T-cell (primary cell): Measurements from ENCODE around the gene HSD17B1. TPM values are rescaled to one million over a fixed set of nuclear protein-coding genes. Genes with fewer than 3 reads are reported as not detected.
"Not testable (repeated sequence)": the region's sequence is repeated elsewhere in the genome, so short reads cannot be mapped to it uniquely, and the experiment has no call there.

Experiments used
- ATAC-seq, 4 experiments: fragments of 200-7000 bp in 3 of 4; fragments of 150-1000 bp in 1 of 4; cut with Tn5 transposase; replicated peaks in 1 of 4; 1 replicate in 3 of 4; 2 replicates in 1 of 4; pipeline ENCODE4 v1.10.0; 2021; ENCODE audit warnings: moderate library complexity in 3 of 4, mild to moderate bottlenecking in 2 of 4, moderate number of reproducible peaks in 1 of 4
- CTCF ChIA-PET, 2 donors: fragments of 300-600 bp; sonication (Branson Sonifier 250); formaldehyde crosslinking; loops; one replicate each; lab custom pipeline; 2022; ENCODE audit warnings: antibody characterized with exemption in 2 of 2; lab: Charles Lee
- POLR2A ChIA-PET, 2 donors: fragments of 300-600 bp; sonication (Branson Sonifier 250); formaldehyde crosslinking; loops; one replicate each; lab custom pipeline; 2022; ENCODE audit warnings: antibody characterized with exemption in 2 of 2; lab: Charles Lee
- DNase-seq, 35 experiments: peaks; one replicate each; pipeline versions ENCODE4 v3.0.0 to v3.0.0-alpha.2; 2013 to 2023
- H3K27ac ChIP-seq: one replicate; pipeline ENCODE4 v1.5.1; 2013; ENCODE audit warnings: low read length
- H3K27me3 ChIP-seq, 2 experiments: replicated peaks in 1 of 2; 1 replicate in 1 of 2; 2 replicates in 1 of 2; pipeline versions ENCODE4 v1.6.1 to v1.7.0; 2013; ENCODE audit warnings: low read length in 1 of 2, mixed read lengths in 1 of 2; ENCODE audit not compliant: control insufficient read depth in 2 of 2, insufficient read depth in 2 of 2; ENCODE audit errors: extremely low read depth in 1 of 2
- H3K36me3 ChIP-seq, 2 donors: 1 replicate in 1 of 2; 2 replicates in 1 of 2; pipeline versions ENCODE4 v1.6.1 to v1.7.0; 2013; ENCODE audit warnings: low read length in 1 of 2; ENCODE audit not compliant: control insufficient read depth in 2 of 2, insufficient read depth in 1 of 2; ENCODE audit errors: extremely low read depth in 1 of 2
- H3K4me1 ChIP-seq, 2 experiments: 1 replicate in 1 of 2; 2 replicates in 1 of 2; pipeline versions ENCODE4 v1.6.1 to v1.7.0; 2013; ENCODE audit warnings: low read length in 2 of 2, mixed read lengths in 1 of 2; ENCODE audit not compliant: insufficient read depth in 2 of 2, control insufficient read depth in 1 of 2; ENCODE audit errors: extremely low read depth in 1 of 2
- H3K4me3 ChIP-seq, 2 donors: 1 replicate in 1 of 2; 2 replicates in 1 of 2; pipeline versions ENCODE4 v1.5.1 to v1.7.0; 2013; ENCODE audit warnings: mild to moderate bottlenecking in 2 of 2, low read length in 1 of 2, moderate library complexity in 1 of 2; ENCODE audit not compliant: control insufficient read depth in 1 of 2; ENCODE audit errors: extremely low read depth in 1 of 2
- H3K9me3 ChIP-seq: 2 replicates; pipeline ENCODE4 v1.7.0; 2013
- H3K27ac Mint-ChIP-seq, 2 donors: one replicate each; pipeline ENCODE4 v1.8.0; 2020 to 2021; ENCODE audit warnings: mild to moderate bottlenecking in 2 of 2, mixed read lengths in 2 of 2
- H3K27me3 Mint-ChIP-seq, 2 donors: one replicate each; pipeline ENCODE4 v1.8.0; 2021 to 2022; ENCODE audit warnings: mixed read lengths in 2 of 2
- H3K36me3 Mint-ChIP-seq: one replicate; pipeline ENCODE4 v1.8.0; 2021; ENCODE audit warnings: mixed read lengths
- H3K4me1 Mint-ChIP-seq, 3 donors: one replicate each; pipeline ENCODE4 v1.8.0; 2020 to 2022; ENCODE audit warnings: mixed read lengths in 3 of 3, mild to moderate bottlenecking in 1 of 3
- H3K4me3 Mint-ChIP-seq, 3 donors: one replicate each; pipeline ENCODE4 v1.8.0; 2020 to 2022; ENCODE audit warnings: mild to moderate bottlenecking in 3 of 3, mixed read lengths in 3 of 3, moderate library complexity in 3 of 3
- H3K9me3 Mint-ChIP-seq, 3 donors: one replicate each; pipeline ENCODE4 v1.8.0; 2020 to 2022; ENCODE audit warnings: mixed read lengths in 3 of 3
- WGBS: methylation state at CpG from one replicate; pipeline ENCODE4 v1.1.5; 2013; ENCODE audit warnings: missing lambda C conversion rate; ENCODE audit not compliant: insufficient coverage; 5-methylcytosine and 5-hydroxymethylcytosine counted together
- total RNA-seq, 35 experiments: library from RNA in 6 of 35; stranded (reverse) in 6 of 35; fragments of 120-200 nt in 1 of 35; gene quantifications; one replicate each; pipeline versions ENCODE4 v1.2.1 to v1.2.4 and lab custom pipeline; 2013 to 2026

Gene HSD17B1
- total RNA-seq, 5 donors from 2014 or later (not counting 1 experiment from before 2014, with no cell fraction given): 1.2 to 2.2 (median 1.4) TPM

DNA sequence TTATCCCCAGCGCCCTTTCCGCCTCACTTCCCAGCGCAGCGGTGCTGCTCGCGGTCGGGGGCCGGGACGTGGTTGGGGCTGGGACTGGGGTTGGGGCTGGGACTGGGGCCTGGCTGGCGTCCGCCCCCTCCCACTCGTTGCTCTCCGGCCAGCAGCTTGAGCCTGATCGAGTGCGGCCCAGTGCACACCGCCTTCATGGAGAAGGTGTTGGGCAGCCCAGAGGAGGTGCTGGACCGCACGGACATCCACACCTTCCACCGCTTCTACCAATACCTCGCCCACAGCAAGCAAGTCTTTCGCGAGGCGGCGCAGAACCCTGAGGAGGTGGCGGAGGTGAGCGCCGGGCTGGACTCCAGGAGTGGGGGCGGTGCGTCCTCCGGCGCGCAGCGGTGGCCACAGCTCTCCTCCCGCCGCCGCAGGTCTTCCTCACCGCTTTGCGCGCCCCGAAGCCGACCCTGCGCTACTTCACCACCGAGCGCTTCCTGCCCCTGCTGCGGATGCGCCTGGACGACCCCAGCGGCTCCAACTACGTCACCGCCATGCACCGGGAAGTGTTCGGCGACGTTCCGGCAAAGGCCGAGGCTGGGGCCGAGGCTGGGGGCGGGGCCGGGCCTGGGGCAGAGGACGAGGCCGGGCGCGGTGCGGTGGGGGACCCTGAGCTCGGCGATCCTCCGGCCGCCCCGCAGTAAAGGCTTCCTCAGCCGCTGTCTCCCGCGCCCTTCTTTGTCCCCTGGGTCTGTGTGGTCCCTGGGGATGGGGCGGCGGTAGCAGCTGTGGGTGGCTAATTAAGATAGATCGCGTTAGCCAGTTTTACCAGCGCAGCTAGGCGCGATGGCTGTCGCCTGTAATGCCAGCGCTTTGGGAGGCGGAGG lies 1.8 kb downstream of the HSD17B1 start:
- Histone ChIP-seq H3K27ac (peak overlapping the region; percentile 92), H3K27me3 (no peaks in the 10 kb centered on the region), H3K4me1 (peaks cover 3 to 36% of the 10 kb centered on the region in 2 experiments), H3K4me3 (peak overlapping the region; percentile 69 to 83), H3K9me3 (no peaks in the 10 kb centered on the region), H3K36me3 (no peaks in the 10 kb centered on the region)
- peak; percentile 49 to 84 (median 69) for DNase-seq
- no peaks in the 10 kb centered on the region for H3K9me3 Mint-ChIP-seq
- peak overlapping the region; percentile 91 to 93 for H3K27ac Mint-ChIP-seq
- H3K27me3 Mint-ChIP-seq: no peaks in the 10 kb centered on the region
- WGBS: under 1% methylated on average over 58 of the region's 82 CpGs
- ATAC-seq: peak; percentile 87 to 92 (median 91)
- H3K4me1 Mint-ChIP-seq: peaks cover 21 to 31% (median 21%) of the 10 kb centered on the region in 3 donors
- POLR2A ChIA-PET: interaction anchor here (0.5 to 0.7 kb wide), 2 partner anchors 243 to 1086 kb away, joined by 4 to 5 read pairs; no protein-coding TSS in a partner anchor
- H3K4me3 Mint-ChIP-seq: peak overlapping the region; percentile 84 to 91 (median 87)
- CTCF ChIA-PET: interaction anchor here in 1 of 2 donors (0.6 to 0.9 kb wide), 3 partner anchors 16 to 210 kb away, joined by 3 read pairs; partner anchors contain the start of gene PSMC3IP
- H3K36me3 Mint-ChIP-seq: no peaks in the 10 kb centered on the region

DNA sequence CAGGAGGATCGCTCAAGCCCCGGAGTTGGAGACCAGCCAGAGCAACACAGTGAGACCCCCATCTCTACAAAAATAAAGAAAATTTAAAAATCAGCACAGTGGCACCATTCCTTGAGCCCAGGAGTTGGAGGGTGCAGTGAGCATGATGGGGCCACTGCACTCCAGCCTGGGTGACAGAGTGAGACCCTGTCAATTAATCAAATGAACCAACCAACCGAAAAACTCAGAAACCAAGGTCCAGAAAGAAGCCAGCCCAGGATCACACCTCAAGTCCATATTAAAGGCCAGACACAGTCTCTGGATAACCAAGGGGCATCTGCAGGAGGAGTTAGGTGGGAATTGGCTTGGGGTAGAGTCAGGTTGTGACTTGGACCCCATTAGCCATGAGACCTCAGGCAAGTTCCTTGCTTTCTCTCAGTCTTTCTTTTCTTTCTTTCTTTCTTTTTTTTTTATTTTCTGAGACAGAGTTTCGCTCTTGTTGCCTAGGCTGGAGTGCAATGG lies 2.4 kb downstream of the HSD17B1 start:
- H3K4me1 Mint-ChIP-seq: peaks cover 21 to 33% (median 21%) of the 10 kb centered on the region in 3 donors
- no CpG with 5 or more reads among the region's 4 CpGs for WGBS
- DNase-seq (no peak), ATAC-seq (peak in 1 of 4 experiments; percentile 6)
- H3K9me3 Mint-ChIP-seq: no peaks in the 10 kb centered on the region
- no peaks in the 10 kb centered on the region for H3K27me3 ChIP-seq
- H3K27me3 Mint-ChIP-seq: no peaks in the 10 kb centered on the region
- H3K36me3 Mint-ChIP-seq: no peaks in the 10 kb centered on the region
- H3K27ac ChIP-seq: peak overlapping the region; percentile 92
- H3K27ac Mint-ChIP-seq: peak overlapping the region; percentile 91 to 93
- peak overlapping the region; percentile 69 to 83 for H3K4me3 ChIP-seq
- ChIA-PET CTCF (no interaction called here), POLR2A (interaction anchor here in 1 of 2 donors (0.5 kb wide), 1 partner anchor 1087 kb away, joined by 4 read pairs; no protein-coding TSS in a partner anchor)
- H3K9me3 ChIP-seq: no peaks in the 10 kb centered on the region
- no peaks in the 10 kb centered on the region for H3K36me3 ChIP-seq
- H3K4me3 Mint-ChIP-seq: peak overlapping the region; percentile 84 to 91 (median 87)
- peaks cover 3 to 36% of the 10 kb centered on the region in 2 experiments for H3K4me1 ChIP-seq

DNA sequence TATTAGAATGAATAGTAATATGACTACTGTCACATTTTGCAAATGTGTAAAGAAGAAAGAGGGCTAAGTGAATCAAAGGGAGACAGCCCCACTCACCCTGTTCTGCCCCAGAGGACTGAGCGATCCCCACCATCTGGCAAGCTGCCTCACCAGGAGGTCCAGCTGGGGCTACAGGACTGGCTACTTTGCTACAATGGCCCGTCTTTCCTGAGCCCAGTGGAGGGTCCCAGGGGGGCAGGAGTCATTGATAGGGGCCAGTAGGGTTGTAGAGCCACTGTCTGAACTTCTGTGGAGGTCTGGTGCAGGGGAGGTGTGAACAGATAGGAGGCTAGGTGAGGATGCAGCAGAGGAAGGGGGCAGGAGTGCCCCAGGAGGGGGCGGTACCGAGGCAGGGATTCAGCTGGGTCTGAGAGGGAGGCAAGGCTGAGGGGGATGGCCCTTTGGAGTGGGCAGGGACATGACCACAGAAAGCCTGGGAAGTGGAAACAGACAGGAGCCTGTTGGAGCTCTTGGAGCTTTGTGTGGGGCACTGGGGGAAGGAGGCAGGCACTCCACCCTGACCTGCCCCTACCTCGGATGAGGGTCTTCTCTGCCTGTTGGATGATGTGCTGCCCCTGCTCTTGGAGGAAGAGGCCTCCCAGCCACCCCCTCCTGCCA lies 3.4 kb downstream of the HSD17B1 start:
- Mint-ChIP-seq H3K4me3 (peak overlapping the region in 1 of 3 donors; percentile 87), H3K4me1 (peaks cover 16 to 33% (median 21%) of the 10 kb centered on the region in 3 donors)
- H3K9me3 Mint-ChIP-seq, POLR2A ChIA-PET, DNase-seq, H3K4me3 ChIP-seq, H3K36me3 Mint-ChIP-seq, H3K36me3 ChIP-seq, H3K27me3 Mint-ChIP-seq, ATAC-seq, H3K27ac Mint-ChIP-seq, CTCF ChIA-PET, H3K9me3 ChIP-seq, H3K27ac ChIP-seq, H3K27me3 ChIP-seq: not testable (repeated sequence)
- H3K4me1 ChIP-seq: peaks cover 3 to 35% of the 10 kb centered on the region in 2 experiments
- WGBS: 40% methylated on average over 3 of the region's 5 CpGs

DNA sequence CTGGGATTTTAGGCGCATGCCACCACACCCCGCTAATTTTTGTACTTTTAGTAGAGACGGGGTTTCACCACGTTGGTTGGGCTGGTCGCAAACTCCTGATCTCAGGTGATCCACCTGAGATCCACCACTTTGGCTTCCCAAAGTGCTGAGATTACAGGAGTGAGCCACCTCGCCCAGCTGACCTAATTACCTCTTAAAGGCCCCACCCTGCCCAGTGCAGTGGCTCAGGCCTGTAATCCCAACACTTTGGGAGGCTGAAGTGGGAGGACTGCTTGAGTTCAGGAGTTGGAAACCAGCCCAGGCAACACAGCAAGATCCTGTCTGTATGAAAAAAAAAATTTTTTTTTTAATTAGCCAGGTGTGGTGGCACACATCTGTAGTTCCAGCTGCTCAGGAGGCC lies 6.4 kb downstream of the HSD17B1 start:
- ATAC-seq: no peak
- ChIA-PET POLR2A (no interaction called here), CTCF (interaction anchor here in 1 of 2 donors (0.6 to 1.5 kb wide), 2 partner anchors 17 to 19 kb away, joined by 3 read pairs; no protein-coding TSS in a partner anchor)
- Histone ChIP-seq H3K36me3 (peaks cover 3 to 9% of the 10 kb centered on the region in 2 donors), H3K4me1 (peaks cover 9 to 48% of the 10 kb centered on the region in 2 experiments), H3K4me3 (no peak overlapping the region), H3K27me3 (no peaks in the 10 kb centered on the region), H3K27ac (no peak overlapping the region), H3K9me3 (no peaks in the 10 kb centered on the region)
- H3K27me3 Mint-ChIP-seq: no peaks in the 10 kb centered on the region
- H3K4me3 Mint-ChIP-seq: no peak overlapping the region
- 94% methylated on average over 5 of the region's 6 CpGs for whole genome bisulfite sequencing
- peaks cover 21 to 46% (median 36%) of the 10 kb centered on the region in 3 donors for H3K4me1 Mint-ChIP-seq
- H3K9me3 Mint-ChIP-seq: no peaks in the 10 kb centered on the region
- H3K27ac Mint-ChIP-seq: no peak overlapping the region
- H3K36me3 Mint-ChIP-seq: peaks cover 3% of the 10 kb centered on the region
- no peak for DNase-seq

DNA sequence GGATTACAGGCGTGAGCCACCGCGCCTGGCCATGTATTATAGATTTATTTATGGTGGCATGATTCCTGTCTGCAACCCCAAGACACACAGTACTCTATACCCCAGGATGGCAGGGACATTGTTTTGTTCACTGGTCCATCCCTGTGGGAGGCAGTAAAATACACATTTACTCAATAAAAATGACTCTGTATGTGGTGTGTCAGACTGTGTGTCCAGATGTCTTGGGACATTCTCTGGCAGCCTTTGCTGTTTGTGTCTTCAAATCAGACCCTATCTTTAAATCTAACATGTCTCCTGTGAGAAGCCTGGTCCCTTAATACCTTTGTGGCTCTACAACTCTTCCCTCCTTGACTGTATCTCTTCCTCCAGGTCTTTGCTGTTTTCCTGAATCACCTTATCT lies 7.5 kb downstream of the HSD17B1 start:
- Mint-ChIP-seq H3K9me3 (no peaks in the 10 kb centered on the region), H3K27ac (peak overlapping the region in 1 of 2 donors; percentile 11), H3K36me3 (peaks cover 3% of the 10 kb centered on the region), H3K27me3 (no peaks in the 10 kb centered on the region), H3K4me3 (peak overlapping the region; percentile 7 to 87 (median 59)), H3K4me1 (peaks cover 14 to 41% (median 34%) of the 10 kb centered on the region in 3 donors)
- no peak overlapping the region for H3K4me3 ChIP-seq
- POLR2A ChIA-PET: no interaction called here
- no peaks in the 10 kb centered on the region for H3K9me3 ChIP-seq
- no peak overlapping the region for H3K27ac ChIP-seq
- no peak for DNase-seq
- H3K4me1 ChIP-seq: peaks cover 8 to 49% of the 10 kb centered on the region in 2 experiments
- CTCF ChIA-PET: no interaction called here
- no peaks in the 10 kb centered on the region for H3K27me3 ChIP-seq
- peaks cover 3 to 20% of the 10 kb centered on the region in 2 donors for H3K36me3 ChIP-seq
- no CpG with 5 or more reads among the region's 3 CpGs for WGBS
- ATAC-seq: no peak

DNA sequence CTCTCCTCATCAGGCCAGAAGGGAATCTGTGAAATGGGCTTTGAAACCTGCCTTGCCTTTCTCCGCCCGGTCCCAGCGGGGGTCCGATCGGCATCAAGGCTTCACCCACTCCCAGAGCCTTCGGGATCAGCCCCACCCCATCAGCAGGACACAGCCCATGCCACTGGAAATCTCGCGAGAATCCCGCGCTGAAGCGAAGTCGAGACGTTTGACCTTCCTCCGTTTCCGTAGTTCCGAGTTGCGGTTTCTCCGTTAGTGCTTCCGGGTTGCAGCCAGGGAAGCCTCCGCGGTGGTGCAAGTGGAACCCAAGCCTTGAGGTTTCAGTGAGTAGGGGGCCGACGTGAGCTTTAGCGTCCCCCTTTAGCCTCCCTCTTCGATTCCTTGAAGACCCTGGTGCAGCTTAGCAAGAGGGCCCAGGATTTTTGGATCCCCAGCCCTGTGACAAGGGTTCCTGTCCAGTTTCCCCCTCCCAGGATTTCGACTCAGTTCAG lies 9.2 kb downstream of the HSD17B1 start, which contains the start of gene COASY:
Gene COASY, plus strand, starts transcription at position 252 of the 491 bp plus-strand sequence. CDS start 475 bp downstream, outside the sequence.
- ATAC-seq (peak; percentile 64 to 72 (median 68)), DNase-seq (peak; percentile 75 to 96 (median 85))
- WGBS: 0% methylated on average over 25 of the region's 26 CpGs
- ChIA-PET CTCF (no interaction called here), POLR2A (no interaction called here)
- Histone ChIP-seq H3K27ac (peak within 1 kb of the TSS; percentile 69), H3K27me3 (no peaks in the 10 kb centered on the region), H3K36me3 (peaks cover 3 to 30% of the 10 kb centered on the region in 2 donors), H3K9me3 (no peaks in the 10 kb centered on the region), H3K4me3 (peak within 1 kb of the TSS; percentile 82 to 93), H3K4me1 (peaks cover 11 to 53% of the 10 kb centered on the region in 2 experiments)
- Mint-ChIP-seq H3K4me3 (peak within 1 kb of the TSS; percentile 87 to 89 (median 88)), H3K9me3 (no peaks in the 10 kb centered on the region), H3K4me1 (peaks cover 14 to 42% (median 39%) of the 10 kb centered on the region in 3 donors), H3K27ac (peak within 1 kb of the TSS; percentile 88 to 94), H3K27me3 (no peaks in the 10 kb centered on the region), H3K36me3 (peaks cover 3% of the 10 kb centered on the region)
